Hematopoietic multipotent progenitor cell treated with erythropoietin and hydrocortisone succinate and interleukin-3 and kit ligand, for 17 days (in vitro differentiated cells): ENCODE data around the gene NSG1.
A peak's percentile ranks its signal among the peaks of the same experiment; 100 is the strongest.
"Not testable (repeated sequence)": the region's sequence is repeated elsewhere in the genome, so short reads cannot be mapped to it uniquely, and the experiment has no call there.

Experiments used
- DNase-seq: peaks from one replicate; pipeline ENCODE4 v3.0.0-alpha.2; 2015; ENCODE audit warnings: low spot score

The NSG1 gene

DNA sequence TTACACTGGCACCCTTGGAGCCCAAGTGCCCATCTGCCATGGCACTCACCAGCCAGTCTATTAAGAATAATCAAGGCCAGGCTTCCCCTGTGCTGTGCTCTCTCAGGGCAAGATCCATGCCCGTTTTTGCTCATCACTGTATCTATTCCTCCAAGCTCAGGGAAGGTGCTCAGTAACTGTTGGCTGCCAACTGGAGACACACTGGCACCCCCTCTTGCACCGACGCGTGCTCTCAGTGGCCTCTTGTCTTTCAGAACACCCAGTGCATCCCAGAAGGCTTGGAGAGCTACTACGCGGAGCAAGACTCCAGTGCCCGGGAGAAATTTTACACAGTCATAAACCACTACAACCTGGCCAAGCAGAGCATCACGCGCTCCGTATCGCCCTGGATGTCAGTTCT lies 30.1 kb downstream of the NSG1 start:
- no peak for DNase-seq

DNA sequence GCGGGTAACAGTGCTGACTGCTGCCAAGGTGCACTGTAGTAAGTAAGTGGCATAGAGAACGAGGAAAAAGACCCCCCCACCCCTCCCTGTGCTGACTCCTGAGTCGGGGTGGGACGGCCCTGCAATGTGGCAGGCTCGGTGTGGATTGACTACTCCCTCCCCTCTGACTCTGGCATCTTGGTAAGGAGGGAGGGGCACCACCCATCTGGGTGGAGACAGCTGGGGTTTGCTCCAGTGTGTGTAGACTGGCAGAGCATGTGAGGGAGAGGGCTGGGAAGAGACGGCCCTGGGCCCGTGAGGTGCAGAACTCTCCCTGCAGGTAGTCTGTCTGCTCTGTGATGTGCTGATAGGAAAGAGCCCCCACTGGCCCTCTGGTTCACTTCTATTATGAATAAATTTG lies 31.0 kb downstream of the NSG1 start:
- DNase-seq = no peak

DNA sequence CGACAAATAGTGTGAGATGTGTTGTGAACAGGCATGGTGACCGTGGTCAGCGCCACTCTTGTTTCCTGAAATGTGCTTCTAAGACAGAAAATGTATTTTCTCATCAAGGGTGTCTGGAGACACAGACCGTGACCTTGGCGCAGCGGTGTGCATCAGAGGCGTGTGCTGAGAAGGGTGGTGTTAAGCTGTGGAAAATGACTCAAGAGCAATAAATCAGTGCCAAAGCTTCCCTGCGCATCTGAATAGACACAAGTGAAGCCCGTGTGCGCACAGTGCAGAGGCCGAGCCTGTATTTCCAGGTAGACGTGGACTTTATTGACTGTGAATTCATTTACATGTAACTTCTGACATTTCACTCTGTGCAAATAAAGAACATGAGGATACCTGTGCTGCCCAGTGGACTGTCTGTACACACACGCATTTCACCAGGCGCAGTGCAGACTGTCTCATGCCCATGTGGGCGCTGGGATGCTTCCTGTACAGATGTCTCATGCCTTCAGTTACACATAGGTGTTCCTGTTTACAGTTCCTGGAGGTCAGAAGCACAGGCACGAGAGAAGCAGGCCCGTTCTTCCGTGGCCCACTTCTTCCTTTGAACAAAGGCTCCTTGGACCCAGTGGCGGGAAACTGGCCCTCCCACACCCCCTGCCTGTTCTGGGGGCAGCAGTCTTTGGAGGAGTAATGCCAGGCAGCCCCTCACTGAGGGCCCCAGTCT lies 31.9 kb downstream of the NSG1 start:
- DNase-seq = no peak

DNA sequence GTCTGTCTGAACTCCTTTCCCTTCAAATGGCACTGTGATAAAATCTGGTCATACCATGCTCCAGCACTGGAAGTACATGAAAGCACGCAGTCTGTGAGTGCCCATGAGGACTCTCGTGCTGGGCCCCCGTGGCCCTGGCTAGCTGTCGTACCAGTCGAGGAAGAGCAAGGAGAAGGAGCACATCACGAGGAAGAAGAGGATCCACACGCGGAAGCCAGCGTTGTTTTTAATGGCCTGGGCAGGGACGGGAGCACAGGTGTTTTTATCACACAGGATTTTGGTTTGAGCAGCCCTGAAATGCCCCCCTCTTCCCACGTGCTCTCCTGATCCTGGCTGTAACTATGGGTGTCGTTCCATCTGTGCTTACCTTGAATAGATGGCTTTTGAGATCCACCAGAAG lies 33.0 kb downstream of the NSG1 start:
- DNase-seq = no peak

DNA sequence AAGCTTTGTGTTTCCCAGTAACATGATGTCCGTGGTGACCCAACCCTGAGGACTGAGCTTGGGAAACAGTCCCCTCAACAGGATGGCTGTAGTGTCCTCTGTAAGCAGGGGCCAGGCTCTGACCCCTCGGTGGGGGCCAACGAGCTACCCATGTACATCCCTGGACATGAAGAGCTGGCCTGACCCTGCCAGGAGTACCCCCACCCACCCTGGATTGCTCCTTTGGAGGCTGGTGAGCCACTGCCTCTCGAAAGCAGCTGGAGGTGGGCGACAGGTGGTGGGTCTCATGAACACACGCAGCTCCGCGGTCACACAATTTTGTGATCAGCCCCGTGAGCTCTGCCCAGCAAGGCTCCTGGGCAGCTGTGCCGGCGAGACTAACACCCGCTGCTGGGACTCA lies 33.5 kb downstream of the NSG1 start:
- no peak for DNase-seq

DNA sequence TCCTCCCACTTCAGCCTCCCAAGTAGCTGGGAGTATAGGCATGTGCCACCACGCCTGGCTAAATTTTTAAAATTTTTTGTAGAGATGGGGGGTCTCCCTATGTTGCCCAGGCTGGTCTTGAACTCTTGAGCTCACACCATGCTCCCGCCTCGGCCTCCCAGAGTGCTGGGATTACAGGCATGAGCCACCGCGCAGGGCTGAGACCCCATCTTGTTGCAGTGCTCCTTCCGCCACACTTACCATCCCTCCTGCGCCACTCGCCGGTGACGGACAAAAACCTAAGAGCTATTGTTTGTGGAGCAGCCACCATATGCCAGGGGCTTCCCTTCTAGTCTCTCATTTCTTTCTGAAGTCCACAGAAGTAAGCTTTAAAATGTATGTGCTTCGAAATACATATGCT lies 34.5 kb downstream of the NSG1 start:
- DNase-seq = no peak

DNA sequence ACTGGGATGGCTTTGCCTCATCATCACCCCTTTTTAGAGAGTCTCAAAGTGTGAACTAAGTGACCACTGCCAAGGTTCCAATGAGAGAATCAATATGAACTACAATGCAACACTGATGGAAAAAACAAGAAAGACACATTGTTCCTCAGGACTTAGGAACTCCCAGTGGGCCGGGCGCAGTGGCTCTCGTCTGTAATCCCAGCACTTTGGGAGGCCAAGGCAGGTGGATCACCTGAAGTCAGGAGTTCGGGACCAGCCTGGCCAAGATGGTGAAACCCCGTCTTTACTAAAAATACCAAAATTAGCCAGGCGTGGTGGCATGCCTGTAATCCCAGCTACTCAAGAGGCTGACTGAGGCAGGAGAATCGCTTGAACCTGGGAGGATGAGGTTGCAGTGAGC lies 35.2 kb downstream of the NSG1 start:
- not testable (repeated sequence) for DNase-seq

DNA sequence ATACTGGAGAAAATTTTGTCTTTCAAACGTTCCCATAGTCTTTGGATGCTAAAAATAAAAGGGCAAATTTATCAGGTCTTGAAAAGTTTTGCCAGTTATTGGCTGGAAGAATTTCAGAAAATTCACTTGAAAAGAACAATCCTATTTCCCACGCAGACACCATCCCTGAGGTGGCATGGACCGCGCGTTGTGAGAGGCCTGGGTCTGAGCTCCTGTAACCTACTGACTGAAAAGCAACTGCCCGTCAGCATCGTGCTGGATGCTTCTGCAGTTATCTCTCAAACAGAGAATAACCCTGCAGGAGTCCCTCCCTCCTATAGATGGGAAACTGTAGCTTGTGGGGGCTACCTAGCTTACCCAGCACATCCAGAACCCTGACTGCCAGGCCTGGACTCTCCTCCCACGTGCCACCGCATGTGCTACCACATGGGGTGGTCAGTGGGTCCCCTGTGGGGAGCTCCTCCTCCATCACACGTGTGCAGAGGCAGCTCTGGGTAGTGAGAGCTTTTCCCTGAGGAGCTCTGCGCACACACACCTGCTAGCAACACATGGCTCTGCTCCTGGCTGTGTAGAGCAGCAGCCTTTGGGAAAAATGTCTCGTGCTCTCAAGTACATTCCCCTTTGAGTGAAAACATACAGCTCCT lies 36.1 kb downstream of the NSG1 start:
- no peak for DNase-seq

DNA sequence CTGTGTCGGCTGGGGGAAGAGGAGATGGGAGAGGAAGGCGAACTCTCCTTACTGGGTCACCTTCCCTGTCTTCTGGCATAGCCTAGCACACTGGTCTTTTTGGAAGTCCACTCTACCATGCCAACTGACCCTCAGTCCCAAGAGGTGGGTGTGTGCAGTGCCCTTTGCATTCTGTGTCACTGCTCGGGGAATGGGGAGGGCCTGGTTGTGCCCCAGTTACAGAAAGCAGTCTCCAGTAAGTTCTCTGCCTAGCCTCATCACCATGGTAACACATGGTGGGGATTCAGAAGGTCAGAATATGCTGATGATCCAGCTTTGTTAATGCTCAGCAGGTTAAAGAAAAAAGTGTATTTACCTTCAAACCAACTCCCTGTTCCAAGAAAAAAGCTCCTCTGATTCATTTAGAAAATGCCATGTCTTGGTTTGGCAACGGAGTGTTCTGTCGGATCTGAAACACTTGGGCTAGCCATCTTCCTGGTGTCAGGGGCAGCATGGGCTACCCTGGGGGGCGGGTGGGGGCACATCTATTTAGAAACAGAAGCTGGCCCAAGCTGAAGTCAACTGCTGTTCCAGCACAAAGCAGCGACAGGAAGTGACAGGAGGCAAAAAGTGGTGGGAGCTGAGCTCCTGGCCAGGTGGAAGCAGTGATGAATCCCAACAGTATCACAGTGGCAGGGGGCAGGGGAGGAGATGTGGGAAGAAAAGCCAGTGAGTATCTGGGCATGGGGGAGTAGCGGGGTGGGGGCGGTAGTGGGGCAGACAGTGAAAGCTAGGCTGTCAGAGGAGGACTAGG lies 37.0 kb downstream of the NSG1 start:
- no peak for DNase-seq

DNA sequence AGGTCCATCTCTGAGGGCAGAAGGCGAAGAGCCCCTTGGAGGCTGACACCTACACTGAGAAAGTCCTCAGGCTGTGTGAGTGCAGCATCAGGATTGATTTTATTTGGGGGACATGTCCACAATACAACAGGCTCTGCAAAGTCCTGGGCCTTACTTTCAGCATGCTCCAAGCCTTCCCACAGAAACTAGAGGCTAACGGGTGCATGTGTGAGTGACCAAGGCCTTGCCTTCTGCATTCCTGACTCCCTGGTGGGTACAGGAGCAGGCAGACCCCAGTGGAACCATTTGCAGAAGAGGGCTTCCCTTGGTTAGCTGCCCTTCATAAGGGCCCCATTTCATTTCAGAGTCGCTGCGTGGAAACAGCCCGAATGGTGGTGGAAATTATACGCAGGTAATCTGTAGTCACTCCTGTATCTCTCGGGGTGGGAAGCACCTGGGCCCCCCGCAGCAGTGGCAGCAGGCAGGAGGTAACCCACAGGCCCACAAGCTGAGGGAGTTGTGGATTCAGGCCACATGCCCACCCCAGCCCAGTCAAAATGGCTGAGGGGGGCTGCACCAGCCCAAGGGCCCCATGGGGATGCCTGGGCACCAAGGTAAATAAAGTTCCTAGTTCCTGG lies 37.7 kb downstream of the NSG1 start:
- DNase-seq = no peak

DNA sequence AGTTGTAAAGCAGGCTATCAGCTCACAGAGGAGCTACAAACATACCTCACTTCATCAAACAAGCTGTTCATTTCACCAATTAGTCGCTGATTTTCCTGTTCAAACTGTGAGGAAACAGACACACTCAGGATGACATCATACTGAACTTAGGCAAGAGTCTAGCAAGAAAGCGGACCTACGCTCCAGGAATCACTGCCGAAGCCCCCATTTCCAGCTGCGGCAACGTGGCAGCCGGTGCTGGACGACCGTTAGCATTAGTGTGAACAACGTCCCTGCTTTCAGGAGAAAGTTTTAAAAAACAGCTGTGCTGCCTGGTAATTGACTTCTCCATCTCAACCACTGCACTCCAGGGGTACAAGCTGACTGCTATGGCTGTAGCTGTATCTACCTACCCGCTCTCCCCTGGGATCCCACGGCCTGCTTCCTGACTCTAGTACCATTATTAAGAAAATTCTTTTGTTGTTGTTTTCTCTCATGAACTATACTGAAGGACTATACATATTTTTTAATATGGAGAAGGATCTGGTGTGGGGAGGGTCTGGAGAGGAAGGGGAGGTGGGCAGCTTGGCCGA lies 38.3 kb downstream of the NSG1 start:
- DNase-seq = no peak

DNA sequence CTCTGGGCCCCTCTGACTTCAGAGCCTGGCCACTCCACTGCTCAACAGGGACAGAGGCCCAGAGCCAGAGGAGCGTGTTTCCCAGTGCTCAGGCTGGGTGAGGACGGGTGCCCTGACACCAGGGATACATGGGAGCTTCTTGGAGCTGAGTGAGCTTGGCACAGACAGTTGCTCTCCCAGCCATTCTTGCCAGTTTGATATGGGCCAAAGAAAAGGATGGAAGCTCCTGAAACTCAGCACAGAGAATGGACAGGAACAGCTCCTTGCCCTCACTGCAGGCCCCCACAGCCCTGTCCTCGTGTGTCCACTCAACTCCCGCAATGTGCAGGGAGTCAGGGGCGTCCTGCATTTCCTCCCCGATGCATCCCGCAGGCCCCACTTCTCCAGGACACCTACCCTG lies 38.8 kb downstream of the NSG1 start:
- no peak for DNase-seq

DNA sequence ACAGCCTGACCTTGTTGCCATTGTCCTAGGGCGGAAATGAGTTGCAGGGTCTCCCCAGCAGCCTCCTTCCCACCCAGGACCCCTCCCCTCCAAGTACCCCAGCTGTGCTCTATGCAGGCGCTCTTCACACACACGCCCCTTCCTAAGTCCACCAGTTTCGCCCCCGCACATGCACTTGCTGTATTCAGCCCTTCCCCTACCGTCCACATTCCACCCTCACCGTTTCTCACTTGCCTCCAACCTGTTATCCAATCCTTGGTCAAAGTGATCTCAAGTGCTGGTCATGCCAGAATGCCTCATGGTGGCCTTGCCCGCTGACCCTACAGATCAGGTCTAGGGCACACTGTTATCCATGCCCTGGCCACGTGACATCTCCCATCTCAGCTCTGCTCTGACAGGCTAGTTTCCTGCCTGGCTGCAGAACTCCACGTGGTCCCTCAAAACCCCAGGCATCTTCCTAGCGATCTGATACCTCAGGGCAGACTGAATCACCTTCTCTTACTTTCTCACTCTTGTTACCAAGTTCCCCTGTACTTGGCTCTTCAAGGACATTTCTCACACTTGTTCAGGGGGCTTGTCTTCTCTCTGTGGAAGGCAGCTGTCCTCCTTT lies 39.7 kb downstream of the NSG1 start:
- DNase-seq = no peak

DNA sequence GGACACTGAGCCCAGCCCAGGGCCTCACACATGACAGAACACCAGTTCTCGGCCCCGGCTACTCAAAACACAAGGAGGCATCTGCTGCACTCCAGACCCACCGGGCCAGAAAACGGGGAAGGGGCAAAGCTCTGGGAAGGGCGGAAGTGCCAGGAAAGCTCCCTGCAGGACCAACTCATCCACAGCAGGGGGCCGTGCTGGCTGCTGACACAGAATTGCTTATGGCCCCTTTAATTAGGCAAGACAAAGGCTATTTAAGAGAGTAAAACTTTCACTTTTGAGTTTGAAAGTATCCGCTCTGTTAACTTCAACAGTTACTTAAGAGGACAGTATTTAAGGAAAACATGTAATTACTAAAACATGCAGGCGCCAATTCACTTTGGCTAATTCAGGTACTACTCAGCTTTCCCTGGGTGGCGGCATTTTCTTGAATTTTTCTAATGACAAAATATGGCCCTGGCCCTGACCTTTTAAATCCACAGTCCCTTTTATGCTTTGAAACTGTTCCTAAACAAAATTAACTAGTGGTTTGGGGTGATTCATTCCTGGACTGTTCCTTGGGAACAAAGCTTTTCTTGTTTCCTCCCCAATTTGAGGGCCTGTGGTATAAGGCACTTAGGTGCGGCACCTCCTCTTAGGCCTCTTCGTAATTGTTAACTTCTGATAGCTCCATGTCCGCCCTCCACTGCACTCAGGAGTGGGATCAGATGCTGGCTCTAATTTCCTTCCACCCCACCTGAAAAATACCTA lies 40.4 kb downstream of the NSG1 start:
- DNase-seq = no peak

DNA sequence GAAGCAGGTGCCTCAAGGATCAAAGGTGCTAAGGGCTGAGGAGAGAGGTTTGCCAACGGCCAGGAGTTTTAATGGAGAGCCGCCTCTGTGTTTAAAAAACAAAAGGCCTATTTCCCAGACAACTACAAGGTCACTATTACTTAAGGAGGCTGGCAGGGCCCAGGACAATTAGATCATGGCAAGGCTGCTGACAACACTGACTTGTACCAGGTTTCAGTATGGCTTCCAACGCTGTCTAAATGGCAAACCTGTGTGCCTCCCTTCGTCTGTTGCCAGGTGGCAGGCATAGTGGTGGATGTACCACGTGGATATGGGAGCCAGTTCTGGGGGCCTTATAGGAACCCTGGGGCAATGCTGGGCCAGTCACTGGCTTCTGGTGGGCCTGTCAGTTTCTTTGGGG lies 41.0 kb downstream of the NSG1 start:
- DNase-seq = no peak

DNA sequence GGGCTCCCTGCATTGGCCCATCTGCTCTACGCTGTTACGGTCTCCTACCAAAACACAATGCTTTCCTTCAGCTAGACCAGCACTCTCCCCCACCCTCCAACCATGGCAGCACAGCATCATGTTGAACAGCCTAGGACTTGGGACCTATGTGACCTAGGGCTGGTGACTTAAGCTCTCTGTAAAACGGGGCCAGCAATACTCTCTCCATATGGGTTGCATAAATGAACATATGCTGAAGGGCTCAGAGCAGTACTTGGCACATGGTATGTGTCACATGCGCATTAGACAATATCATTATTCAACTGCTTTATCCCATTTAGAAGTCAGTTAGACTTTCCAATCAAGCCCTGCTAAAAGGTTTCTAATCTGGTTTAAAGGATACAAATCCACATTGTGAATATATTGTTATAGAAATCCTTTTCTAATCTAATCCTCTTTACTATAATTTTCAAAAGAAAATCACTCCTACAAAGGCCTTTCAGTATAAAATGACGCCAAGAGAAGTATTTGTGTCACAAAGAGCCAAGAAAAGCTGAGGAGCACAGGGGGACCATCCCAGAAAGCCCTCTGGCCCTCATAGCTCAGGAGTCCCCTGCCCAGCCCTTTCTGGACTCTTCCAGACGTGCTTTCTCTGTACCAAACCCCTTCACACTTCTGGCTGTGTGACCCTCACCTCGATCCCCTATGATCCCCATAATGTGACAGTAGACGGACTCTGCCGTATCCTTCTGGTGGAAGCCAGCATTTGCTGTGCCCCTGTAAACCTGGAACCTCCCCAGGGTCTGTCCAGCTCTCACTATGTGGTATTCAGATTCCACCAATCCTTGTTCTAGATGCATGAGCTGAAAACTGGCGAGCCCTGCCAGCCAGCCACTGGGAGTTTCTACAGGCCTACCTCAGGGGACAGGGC lies 42.3 kb downstream of the NSG1 start:
- DNase-seq = no peak

DNA sequence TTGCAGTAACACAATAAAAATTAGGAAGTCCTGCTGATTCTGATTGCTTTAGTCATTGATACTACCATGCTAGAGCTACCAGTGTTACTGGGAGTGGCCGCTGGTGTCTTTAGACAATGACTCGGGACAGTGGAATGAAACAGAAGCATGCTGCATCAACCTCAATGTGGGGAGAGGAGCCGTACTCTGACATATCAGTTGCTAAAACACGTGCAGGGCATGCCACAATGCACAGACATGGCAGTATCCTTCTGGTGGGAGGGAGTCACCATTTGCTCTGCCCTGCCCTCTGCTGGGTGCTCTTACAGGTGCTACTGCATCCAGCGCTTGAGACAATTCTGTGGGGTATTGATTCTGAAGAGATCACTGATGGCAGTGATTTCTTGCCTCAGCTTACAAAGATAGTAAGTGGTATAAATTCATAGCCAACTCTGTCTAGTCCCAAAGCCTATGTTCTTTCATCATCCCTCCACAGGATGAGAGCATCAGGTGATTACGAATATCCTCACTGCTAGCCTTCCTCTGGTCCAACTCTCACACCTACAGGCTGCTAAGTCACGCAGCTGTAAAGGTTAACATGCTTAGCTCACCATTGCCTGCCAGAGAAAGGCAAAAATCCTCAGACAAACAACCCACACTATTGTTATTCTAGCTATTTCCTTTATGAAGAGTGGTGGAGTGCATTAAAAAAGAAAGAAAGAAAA lies 43.7 kb downstream of the NSG1 start:
- peak; percentile 14 for DNase-seq

DNA sequence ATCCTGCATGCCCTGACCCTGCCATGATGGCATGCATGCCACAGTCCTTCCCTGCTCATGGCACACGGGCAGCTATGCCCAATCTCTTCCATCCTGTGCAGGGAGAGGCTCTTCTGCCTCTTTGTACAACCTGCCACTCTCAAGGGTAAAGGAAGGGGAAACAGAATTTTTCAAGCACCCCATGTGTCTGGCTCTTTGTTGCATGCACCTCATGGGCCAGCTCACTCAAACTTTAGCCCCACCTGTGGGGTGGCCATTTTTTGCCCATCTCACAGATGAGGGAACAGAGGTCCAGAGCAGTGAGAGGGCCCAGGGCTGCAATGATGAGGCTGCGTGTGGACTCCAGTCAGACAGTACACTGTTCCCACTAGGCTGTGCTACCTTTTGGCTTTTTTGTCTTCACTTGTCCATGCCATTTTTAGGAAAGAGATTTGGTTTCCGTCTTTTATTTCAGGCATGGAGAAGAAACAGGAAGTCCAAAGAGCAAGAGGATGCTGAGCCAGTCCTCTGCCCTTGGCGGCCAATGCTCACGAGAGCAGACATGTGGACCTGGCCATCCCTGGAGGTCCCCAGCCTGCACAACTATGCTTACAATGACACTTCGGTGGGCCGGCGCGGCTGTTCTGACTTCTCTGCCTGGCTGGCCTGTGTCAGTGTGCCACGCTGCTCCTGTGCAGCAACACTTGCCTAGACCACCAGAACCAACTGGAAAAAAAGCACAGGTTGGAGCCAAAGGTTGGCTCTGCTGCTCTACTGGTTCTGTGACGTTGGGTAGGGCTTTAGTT lies 45.6 kb downstream of the NSG1 start:
- DNase-seq = no peak

DNA sequence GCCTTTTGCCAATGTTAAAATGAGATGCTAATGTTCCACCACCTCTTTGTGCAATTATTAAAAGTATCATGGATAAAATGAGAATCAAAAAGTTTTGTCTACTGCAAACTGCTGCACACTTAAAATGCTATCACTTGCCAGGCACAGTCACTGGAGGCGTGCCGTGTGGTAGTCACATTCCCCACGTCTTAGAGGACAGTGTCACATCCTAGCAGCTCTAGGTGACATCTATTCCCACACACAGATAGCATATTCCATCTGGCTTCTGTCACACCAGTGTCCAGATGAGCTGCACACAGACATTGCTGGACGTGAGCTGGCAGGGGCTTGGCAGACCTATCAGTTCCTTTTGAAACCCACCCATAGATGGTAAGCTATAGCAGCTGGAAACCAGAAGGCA lies 47.0 kb downstream of the NSG1 start:
- no peak for DNase-seq
